ENCODE results near the gene CHKA. TPM values are rescaled to one million over a fixed set of nuclear protein-coding genes. Genes with fewer than 3 reads are reported as not detected.

The CHKA gene
- total RNA-seq, 3 donors from 2014 or later = 44.1 to 74.4 (median 58.5) TPM

DNA sequence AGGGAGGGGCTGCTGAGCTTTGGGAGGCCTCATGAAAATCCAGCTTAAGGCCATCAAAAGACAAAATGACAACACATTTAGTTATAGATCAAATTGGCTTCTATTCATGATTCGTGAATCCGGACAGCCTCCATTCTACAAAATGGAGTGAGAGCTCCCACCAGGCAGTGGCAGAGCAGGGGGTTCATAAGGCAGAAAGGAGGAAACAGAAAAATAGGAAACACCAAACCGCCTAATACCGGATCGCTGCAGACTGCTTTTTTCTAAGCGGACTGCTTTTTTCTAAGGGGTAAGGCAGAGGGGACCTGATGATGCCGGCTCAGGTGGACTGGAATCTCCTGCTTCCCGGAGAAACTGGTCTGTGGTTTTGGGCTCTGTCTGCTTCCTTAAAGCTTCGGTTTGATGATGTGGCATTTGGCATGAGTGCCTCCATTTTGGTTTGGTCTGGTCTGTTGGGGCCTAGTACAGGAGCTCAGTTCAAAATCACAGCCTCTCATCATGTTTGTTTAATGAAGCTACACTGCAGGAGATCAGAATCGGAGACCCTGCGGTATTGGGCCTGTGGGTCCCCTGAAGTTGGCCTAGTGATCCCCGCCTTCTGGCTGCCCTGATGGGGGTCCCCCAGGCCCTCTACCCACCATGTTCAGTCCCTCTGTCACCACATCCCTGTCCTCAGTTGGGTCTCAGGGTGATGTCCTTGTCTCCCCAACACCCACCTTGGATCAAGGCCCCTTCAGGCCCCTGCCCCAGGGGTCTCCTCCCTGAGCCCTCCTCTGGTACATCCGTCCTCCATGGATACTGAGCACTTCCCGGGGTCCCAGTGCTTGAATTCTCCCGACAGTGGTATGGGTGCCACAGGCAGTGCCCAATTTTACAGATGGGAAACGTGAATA lies 109.9 kb downstream of the CHKA start:
- DNase-seq (no peak), ATAC-seq (no peak)
- Histone ChIP-seq H3K9me3 (no peaks in the 10 kb centered on the region), H3K4me1 (ENCODE audit: low read depth) (peaks cover 50% of the 10 kb centered on the region), H3K36me3 (ENCODE audit: low read depth) (no peaks in the 10 kb centered on the region), H3K4me3 (no peak overlapping the region)
- TF ChIP-seq, protein P1, sequence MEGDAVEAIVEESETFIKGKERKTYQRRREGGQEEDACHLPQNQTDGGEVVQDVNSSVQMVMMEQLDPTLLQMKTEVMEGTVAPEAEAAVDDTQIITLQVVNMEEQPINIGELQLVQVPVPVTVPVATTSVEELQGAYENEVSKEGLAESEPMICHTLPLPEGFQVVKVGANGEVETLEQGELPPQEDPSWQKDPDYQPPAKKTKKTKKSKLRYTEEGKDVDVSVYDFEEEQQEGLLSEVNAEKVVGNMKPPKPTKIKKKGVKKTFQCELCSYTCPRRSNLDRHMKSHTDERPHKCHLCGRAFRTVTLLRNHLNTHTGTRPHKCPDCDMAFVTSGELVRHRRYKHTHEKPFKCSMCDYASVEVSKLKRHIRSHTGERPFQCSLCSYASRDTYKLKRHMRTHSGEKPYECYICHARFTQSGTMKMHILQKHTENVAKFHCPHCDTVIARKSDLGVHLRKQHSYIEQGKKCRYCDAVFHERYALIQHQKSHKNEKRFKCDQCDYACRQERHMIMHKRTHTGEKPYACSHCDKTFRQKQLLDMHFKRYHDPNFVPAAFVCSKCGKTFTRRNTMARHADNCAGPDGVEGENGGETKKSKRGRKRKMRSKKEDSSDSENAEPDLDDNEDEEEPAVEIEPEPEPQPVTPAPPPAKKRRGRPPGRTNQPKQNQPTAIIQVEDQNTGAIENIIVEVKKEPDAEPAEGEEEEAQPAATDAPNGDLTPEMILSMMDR (IDR thresholded peaks at IDR 0.05) = no peak
- intact Hi-C loops (cut with DNase I, micrococcal nuclease) = no loop called here

DNA sequence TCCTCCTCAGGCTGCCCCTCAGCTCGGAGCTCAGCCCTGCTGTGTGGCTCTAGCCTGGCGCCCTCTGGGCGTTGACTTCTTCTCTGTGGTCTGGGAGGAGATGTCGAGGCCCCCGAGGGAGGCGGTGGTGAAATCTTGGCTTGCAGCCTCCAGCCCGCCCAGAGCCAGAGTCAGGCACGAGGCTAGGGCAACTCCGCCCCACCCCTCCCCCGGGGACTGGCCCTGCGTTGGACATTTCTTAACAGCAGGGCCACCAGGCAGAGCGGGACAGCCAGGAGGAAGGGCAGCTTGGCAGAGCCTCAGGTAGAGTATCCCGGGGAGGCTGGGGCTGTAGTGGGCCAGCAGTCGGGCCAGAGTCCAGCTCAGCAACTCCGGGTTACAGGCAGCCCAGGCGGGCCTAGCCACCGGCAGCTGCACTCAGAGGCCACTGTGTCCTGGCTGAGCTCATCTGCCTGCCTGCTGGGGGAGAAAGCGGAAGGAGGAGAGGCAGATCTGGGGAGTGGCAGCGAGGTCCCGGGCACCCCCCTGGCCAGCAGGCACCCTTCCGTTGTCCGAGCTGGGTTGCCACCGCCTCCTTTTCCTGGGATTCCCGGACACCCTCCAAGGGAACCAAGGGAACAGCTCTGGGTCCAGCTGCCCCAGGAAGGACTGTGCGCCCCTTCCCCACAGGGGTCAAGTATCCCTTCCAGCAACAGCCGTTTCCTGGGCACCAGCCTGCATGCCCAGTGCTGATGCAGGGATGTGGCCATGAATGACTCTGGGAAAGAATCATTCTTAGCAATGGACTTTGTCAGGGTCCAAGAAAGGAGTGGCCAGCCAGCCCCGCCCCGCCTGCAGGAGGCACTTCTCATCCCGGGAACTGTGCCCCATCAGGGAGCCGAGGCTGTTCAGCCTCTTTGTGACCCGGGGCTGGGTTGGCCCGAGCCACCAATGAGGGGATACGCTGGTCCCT lies 110.8 kb downstream of the CHKA start, which contains the start of gene ALDH3B1:
TSS of gene ALDH3B1 (plus strand) at position 238 of the 952 bp plus-strand sequence. CDS start 4,971 bp downstream, outside the sequence.
- no peaks in the 10 kb centered on the region for H3K36me3 ChIP-seq (ENCODE audit: low read depth)
- H3K4me3 ChIP-seq = no peak within 1 kb of the TSS
- H3K9me3 ChIP-seq = no peaks in the 10 kb centered on the region
- ATAC-seq (peak; percentile 74), DNase-seq (peak; percentile 90 to 94 (median 91))
- intact Hi-C loops (cut with DNase I, micrococcal nuclease) = no loop called here
- peaks cover 50% of the 10 kb centered on the region for H3K4me1 ChIP-seq (ENCODE audit: low read depth)
- TF ChIP-seq, protein P1 (IDR thresholded peaks at IDR 0.05) = no peak

DNA sequence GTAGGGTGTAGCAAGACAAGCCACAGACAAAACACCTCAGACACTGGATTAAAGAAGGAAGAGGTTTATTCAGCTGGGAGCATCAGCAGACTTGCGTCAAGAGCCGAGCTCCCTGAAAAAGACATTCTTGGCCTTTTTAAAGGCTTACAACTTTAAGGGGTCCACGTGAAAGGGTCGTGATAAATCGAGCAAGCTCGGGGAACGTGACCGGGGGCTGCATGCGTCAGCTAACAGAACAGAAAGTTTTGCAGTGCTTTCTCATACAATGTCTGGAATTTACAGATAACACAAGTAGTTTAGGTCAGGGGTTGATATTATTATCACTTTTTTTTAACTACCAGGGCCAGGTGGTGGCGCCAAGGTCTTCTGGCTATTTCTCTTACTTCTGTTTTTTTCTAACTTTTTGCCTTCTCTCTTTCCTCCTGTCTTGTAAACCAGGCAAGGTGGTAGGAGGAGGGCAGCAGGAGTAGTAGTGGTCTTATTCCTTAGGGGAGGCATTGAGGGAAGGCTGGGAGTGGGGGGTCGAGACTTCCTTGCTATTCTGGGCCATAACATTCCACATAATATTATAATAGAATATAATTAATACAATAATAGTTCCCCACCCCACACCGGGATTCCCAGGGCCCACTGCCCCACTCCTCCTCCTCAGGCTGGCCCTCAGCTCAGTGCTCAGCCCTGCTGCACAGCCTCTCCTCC lies 111.6 kb downstream of the CHKA start:
- intact Hi-C loops (cut with DNase I, micrococcal nuclease) = no loop called here
- ATAC-seq (no peak), DNase-seq (peak in 2 of 3 donors; percentile 44 to 51)
- H3K4me3 ChIP-seq = no peak overlapping the region
- TF ChIP-seq, protein P1 (IDR thresholded peaks at IDR 0.05) = no peak
- peaks cover 45% of the 10 kb centered on the region for H3K4me1 ChIP-seq (ENCODE audit: low read depth)
- H3K36me3 ChIP-seq (ENCODE audit: low read depth) = no peaks in the 10 kb centered on the region
- no peaks in the 10 kb centered on the region for H3K9me3 ChIP-seq

DNA sequence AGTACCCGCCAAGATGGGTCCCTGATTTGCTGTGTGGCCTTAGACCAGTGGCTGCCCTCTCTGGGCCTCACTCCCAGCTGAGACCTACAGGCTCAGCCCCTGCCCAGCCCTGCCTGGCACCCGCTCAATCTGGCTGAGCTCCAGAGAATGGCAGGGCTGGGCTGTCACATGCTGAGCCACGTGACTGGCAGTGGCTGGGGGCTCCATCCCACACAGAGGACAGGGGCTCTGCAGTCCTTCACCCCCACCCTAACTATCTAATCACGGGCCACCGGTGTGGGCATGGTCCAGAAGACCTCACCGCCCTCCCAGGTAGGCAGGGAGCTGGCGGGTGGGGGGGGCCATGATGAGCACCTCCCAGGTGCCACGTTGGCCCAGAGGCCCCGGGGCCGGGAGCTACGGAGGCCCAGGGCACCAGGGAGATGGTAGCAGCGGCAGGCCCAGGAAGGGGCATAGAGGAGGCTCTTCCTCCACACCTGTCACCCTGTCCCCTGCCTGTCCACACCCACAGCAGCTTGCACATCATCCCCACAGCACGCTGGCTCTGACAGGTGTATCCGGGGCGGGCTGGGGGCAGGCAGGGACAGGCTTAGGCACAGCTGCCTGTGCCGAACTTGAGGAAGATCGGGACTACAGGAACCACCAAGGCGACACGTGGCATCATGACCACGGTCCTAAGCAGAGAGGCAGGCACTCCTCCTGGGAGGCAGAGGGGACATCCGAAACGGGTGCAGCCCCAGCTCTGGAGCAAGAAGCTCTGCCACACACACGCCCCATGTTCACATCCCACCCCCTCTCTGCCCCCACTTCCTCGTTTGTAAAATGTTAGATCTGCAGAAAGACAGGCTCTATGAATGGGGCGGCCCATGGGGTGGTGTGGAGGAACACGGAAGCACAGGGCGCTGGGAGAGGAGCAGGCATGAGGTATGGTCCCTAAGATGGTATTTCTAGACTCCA lies 112.5 kb downstream of the CHKA start:
- no peaks in the 10 kb centered on the region for H3K9me3 ChIP-seq
- no peak overlapping the region for H3K4me3 ChIP-seq
- peaks cover 40% of the 10 kb centered on the region for H3K4me1 ChIP-seq (ENCODE audit: low read depth)
- intact Hi-C loops (cut with DNase I, micrococcal nuclease) = no loop called here
- DNase-seq (peak; percentile 76 to 85 (median 79)), ATAC-seq (peak; percentile 32)
- TF ChIP-seq, protein P1 (IDR thresholded peaks at IDR 0.05) = no peak
- no peaks in the 10 kb centered on the region for H3K36me3 ChIP-seq (ENCODE audit: low read depth)

All from mucosa of descending colon (tissue), 3 donors.